ENCODE results near the gene AGBL3. TPM values are rescaled to one million over a fixed set of nuclear protein-coding genes. Genes with fewer than 3 reads are reported as not detected.
"Not testable (repeated sequence)": the region's sequence is repeated elsewhere in the genome, so short reads cannot be mapped to it uniquely, and the experiment has no call there.

AGBL3 gene
- total RNA-seq, 1 donor: 2.2 TPM

DNA sequence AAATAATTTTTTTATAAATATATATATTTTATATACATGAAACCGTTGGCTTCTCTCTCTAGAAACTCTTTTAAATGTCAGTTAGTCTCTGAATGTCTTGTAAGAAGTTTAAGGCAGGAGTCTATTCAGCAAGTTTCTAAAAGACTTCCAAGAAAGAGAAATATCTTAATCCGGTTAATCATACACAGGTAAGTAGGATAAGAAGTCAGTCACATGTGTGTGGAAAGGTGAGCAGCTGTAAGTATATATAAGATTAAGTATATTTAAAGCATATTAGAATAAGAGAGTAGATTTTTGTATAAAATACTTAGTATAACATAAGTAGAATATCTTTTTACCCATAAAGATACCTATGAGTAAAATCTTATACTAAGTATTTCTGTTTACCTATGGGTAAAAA is 48.9 kb downstream of the AGBL3 start:
- Histone ChIP-seq H3K79me2 (ENCODE audit: insufficient read depth, low read length) (no peaks in the 10 kb centered on the region), H3K4me3 (ENCODE audit: insufficient read depth, low read length) (no peak overlapping the region), H4K20me1 (ENCODE audit: insufficient read depth, low read length) (no peaks in the 10 kb centered on the region), H3K4me1 (ENCODE audit: insufficient read depth, low read length) (no peaks in the 10 kb centered on the region), H3K27me3 (ENCODE audit: insufficient read depth, low read length) (peaks cover 4% of the 10 kb centered on the region), H3K4me2 (ENCODE audit: insufficient read depth, low read length) (no peak overlapping the region), H3K27ac (ENCODE audit: low read depth, low read length) (no peak overlapping the region), H2AFZ (ENCODE audit: low read length) (no peak overlapping the region), H3K36me3 (ENCODE audit: insufficient read depth, low read length) (no peaks in the 10 kb centered on the region), H3K9me3 (ENCODE audit: low read depth, low read length) (no peaks in the 10 kb centered on the region)
- TF ChIP-seq, protein P1, sequence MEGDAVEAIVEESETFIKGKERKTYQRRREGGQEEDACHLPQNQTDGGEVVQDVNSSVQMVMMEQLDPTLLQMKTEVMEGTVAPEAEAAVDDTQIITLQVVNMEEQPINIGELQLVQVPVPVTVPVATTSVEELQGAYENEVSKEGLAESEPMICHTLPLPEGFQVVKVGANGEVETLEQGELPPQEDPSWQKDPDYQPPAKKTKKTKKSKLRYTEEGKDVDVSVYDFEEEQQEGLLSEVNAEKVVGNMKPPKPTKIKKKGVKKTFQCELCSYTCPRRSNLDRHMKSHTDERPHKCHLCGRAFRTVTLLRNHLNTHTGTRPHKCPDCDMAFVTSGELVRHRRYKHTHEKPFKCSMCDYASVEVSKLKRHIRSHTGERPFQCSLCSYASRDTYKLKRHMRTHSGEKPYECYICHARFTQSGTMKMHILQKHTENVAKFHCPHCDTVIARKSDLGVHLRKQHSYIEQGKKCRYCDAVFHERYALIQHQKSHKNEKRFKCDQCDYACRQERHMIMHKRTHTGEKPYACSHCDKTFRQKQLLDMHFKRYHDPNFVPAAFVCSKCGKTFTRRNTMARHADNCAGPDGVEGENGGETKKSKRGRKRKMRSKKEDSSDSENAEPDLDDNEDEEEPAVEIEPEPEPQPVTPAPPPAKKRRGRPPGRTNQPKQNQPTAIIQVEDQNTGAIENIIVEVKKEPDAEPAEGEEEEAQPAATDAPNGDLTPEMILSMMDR (IDR thresholded peaks at IDR 0.05; ENCODE audit: extremely low read depth, low read depth, low read length): no peak
- DNase-seq (ENCODE audit: insufficient read length, low spot score, missing footprints): no peak

DNA sequence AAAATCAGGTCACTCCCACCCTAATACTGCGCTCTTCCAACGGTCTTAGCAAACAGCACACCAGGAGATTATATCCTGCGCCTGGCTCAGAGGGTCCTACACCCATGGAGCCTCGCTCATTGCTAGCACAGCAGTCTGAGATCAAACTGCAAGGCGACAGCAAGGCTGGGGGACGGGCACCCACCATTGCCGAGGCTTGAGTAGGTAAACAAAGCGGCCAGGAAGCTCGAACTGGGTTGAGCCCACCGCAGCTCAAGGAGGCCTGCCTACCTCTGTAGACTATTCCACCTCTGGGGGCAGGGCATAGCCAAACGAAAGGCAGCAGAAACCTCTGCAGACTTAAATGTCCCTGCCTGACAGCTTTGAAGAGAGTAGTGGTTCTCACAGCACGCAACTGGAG is 80.7 kb downstream of the AGBL3 start:
- H3K27ac ChIP-seq (ENCODE audit: low read depth, low read length); H3K4me3 ChIP-seq (ENCODE audit: insufficient read depth, low read length); H2AFZ ChIP-seq (ENCODE audit: low read length); H3K36me3 ChIP-seq (ENCODE audit: insufficient read depth, low read length); H3K9me3 ChIP-seq (ENCODE audit: low read depth, low read length); H3K79me2 ChIP-seq (ENCODE audit: insufficient read depth, low read length); H4K20me1 ChIP-seq (ENCODE audit: insufficient read depth, low read length); H3K27me3 ChIP-seq (ENCODE audit: insufficient read depth, low read length); H3K4me2 ChIP-seq (ENCODE audit: insufficient read depth, low read length); H3K4me1 ChIP-seq (ENCODE audit: insufficient read depth, low read length); DNase-seq (ENCODE audit: insufficient read length, low spot score, missing footprints): not testable (repeated sequence)

DNA sequence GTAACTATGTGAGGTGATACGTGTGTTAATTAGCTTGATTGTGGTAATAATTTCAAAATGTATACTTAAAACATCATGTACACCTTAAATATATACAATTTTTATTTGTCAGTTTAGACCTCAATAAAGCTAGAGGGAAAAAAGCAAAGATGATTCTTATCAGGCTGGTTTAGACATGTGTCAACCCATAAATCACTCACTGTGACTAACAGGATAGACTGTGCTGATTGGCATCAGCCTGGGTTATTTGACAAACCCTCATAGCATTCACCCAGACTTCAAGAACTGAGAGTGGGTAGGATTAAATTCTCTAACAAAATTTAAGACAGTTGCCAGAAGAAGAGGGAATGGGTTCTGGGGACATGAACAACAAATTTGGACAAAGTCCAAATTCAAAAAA is 87.8 kb downstream of the AGBL3 start:
- TF ChIP-seq, protein P1 (IDR thresholded peaks at IDR 0.05; ENCODE audit: extremely low read depth, low read depth, low read length): no peak
- Histone ChIP-seq H3K9me3 (ENCODE audit: low read depth, low read length) (no peaks in the 10 kb centered on the region), H4K20me1 (ENCODE audit: insufficient read depth, low read length) (no peaks in the 10 kb centered on the region), H2AFZ (ENCODE audit: low read length) (no peak overlapping the region), H3K27me3 (ENCODE audit: insufficient read depth, low read length) (no peaks in the 10 kb centered on the region), H3K27ac (ENCODE audit: low read depth, low read length) (no peak overlapping the region), H3K4me3 (ENCODE audit: insufficient read depth, low read length) (no peak overlapping the region), H3K36me3 (ENCODE audit: insufficient read depth, low read length) (no peaks in the 10 kb centered on the region), H3K79me2 (ENCODE audit: insufficient read depth, low read length) (no peaks in the 10 kb centered on the region), H3K4me1 (ENCODE audit: insufficient read depth, low read length) (no peaks in the 10 kb centered on the region), H3K4me2 (ENCODE audit: insufficient read depth, low read length) (no peak overlapping the region)
- DNase-seq (ENCODE audit: insufficient read length, low spot score, missing footprints): no peak

DNA sequence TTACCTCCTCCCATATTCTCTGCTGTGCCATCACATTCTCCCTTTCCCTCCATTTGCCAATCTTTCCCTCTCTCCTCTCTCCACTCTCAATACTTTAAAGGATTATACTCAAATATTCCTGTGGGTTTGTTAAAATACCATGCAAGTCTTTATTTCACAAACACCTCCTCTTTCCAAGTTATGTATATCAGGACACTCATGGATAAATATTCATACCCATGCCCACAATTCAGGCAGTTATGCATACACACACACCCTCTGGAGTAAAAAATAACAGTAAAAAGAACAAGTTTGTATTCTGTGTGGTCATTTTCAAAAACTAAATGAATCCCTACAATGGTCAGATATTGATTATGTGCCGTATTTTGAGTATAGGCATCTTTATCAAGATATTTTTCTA is 88.2 kb downstream of the AGBL3 start:
- Histone ChIP-seq H3K36me3 (ENCODE audit: insufficient read depth, low read length) (no peaks in the 10 kb centered on the region), H4K20me1 (ENCODE audit: insufficient read depth, low read length) (no peaks in the 10 kb centered on the region), H3K4me3 (ENCODE audit: insufficient read depth, low read length) (no peak overlapping the region), H3K4me1 (ENCODE audit: insufficient read depth, low read length) (no peaks in the 10 kb centered on the region), H3K9me3 (ENCODE audit: low read depth, low read length) (no peaks in the 10 kb centered on the region), H3K27me3 (ENCODE audit: insufficient read depth, low read length) (no peaks in the 10 kb centered on the region), H3K79me2 (ENCODE audit: insufficient read depth, low read length) (no peaks in the 10 kb centered on the region), H3K27ac (ENCODE audit: low read depth, low read length) (no peak overlapping the region), H2AFZ (ENCODE audit: low read length) (no peak overlapping the region), H3K4me2 (ENCODE audit: insufficient read depth, low read length) (no peak overlapping the region)
- TF ChIP-seq, protein P1 (IDR thresholded peaks at IDR 0.05; ENCODE audit: extremely low read depth, low read depth, low read length): no peak
- DNase-seq (ENCODE audit: insufficient read length, low spot score, missing footprints): no peak

Measured in osteoblast (primary cell).